ENCODE results near the gene KBTBD13.
"Not testable (repeated sequence)": the region's sequence is repeated elsewhere in the genome, so short reads cannot be mapped to it uniquely, and the experiment has no call there.

Gene KBTBD13

GRCh38 chr15:65076486-65077290 lies at the start of gene KBTBD13:
Gene KBTBD13, plus strand, starts transcription at chr15:65076746. Its CDS starts 70 bp downstream, at chr15:65076816.
- no peak for DNase-seq

DNA sequence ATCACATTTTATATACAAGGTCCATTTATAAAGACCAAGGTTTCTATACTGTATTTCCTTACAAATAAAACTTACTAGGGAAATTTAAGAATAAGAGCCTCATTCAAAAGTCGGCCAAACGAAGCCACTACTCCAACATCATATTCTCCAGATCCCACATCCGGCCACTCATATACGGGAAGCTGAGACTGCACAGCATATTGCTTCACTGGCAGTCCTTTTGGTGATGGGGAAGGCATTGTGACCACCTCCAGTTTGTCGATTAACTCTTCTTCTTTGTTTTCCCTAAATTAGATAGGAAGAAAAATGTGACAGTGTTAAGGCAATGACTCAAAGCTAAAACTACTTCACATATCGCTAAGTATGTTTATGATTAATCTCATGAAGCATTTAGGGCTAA lies 49.8 kb upstream of the KBTBD13 start:
- no peak for DNase-seq

GRCh38 chr15:65027593-65027992 lies 49.0 kb upstream of the KBTBD13 start:
- DNase-seq, result no peak

- no peak for DNase-seq
These were observed 48.2 kb upstream of the KBTBD13 start for GRCh38 chr15:65028338-65028737.

DNA sequence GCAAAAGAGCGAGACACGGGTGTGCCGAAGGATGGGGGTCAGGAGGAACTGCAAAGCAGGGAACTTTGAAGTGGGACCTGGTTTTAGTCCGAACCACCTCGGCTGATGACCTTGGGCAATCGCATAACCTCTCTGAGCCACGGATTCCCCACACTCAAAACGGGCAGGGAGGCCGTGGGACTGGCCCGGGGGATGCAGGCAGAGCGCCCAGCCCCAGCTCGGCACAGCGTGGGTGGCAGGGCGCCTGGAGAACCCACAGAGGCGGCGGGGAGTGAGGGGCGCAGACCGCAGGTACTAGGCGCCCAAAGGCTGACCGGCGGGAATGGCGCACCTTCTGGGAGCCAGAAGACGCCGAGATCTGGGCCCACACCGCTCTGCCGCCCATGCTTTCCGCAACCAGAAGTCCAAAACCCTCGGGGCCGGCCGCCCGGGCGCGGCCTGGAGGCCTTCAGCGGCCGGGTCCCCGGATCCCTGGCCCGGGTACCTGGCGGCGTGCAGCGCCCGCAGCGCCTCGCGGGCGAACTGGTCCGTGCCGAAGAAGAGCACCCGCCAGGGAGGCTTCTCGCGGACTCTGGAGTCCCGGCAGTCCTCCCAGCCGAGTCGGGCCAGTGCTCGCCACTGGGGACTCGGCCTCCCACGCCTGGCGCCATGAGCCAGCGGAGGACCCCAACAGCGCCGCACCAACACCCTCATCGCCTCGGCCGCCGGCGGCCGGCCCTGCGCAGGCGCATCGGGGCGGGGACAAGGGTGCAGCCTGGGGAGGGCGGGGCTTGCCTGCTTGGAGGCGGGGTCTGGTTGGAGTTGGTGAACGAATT lies 47.4 kb upstream of the KBTBD13 start, which contains the start of gene MTFMT:
Gene MTFMT, minus strand, starts transcription at position 719 of the 815 bp plus-strand sequence. Its CDS starts 26 bp downstream, at position 693.
- DNase-seq, result peak; percentile 16

DNA sequence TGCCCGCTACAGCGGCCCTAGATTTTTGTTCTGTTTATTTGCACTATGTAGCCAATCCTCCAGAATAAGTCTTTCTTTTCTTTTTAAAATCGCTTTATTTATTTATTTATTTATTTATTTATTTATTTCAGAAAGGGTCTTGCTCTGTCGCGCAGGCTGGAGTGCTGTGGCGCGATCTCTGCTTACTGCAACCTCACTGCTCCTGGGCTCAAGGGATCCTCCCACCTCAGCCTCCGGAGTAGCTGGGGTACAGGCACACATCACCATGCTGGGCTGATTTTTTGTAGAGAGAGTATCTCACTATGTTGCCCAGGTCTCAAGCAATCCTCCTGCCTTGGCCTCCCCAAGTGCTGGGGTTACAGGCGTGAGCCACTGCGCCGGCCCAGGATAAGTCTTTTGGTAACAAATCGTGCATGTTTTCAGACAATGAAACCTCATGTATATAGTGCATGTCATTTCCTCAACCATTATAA lies 46.8 kb upstream of the KBTBD13 start:
- DNase-seq, result no peak

- peak; percentile 77 for DNase-seq
These were observed 43.6 kb upstream of the KBTBD13 start for GRCh38 chr15:65032801-65033537.

DNA sequence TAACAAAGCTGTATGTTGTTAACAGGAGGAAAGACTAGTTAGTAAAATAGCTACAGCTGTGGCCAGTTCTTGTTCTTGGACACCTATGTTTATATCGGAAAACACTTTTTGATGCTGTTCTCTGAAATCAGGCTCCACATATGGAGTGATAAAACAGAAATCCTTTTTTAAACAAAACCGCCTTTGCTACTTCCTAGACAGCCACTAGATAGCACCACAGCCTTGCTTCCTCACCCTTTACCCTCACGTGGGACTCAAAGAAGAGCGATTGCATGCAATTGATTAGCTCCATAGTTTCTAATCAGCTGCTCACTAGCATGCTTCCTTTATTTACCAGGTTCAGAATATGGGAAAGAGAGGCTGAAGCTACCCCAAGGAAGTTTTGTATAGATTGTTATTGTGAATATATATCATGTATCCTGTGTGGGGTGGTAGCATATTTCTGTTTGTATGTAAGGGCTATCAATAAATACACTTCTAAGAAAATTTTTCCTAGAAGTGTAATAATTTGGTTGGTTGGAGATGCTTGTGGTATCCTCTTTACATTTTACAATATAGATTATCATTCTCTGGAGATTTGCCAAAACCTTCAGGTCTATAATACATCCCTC lies 42.8 kb upstream of the KBTBD13 start:
- peak; percentile 8 for DNase-seq

DNA sequence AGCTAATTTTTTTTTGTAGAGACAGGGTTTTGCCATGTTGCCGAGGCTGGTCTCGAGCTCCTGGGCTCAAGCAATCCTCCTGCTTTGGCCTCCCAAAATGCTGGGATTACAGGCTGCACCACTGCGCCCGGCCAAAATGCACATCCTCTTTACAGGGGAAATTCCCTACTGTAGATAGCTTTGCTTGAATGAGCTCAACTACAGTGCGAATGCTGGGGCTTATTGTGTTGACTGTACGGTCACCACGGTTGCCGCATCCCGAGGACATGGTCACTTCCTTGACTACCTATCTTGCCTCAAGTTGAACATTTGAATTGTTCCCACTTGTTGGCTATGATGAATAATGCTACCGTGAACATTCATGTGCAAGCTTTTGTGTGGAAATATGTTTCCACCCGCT lies 41.8 kb upstream of the KBTBD13 start:
- DNase-seq, result no peak

DNA sequence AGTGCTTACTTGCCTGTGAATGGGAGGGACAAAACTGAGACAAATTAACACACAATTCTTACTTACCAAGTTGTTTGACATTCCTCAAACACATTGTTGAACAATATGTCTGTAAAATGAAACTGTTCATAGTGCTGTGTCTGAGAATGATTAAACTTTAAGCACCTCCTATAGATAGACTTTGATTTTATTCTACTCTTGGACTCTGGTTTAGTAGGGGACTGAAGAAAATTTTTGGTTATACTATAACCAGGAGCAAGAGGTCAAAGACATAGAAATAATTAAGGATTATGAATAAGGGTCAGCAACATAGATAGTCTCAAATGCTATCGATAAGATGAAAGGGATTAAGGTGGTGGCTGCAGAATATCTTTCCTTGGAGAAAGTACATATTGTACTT lies 39.2 kb upstream of the KBTBD13 start:
- no peak for DNase-seq

DNA sequence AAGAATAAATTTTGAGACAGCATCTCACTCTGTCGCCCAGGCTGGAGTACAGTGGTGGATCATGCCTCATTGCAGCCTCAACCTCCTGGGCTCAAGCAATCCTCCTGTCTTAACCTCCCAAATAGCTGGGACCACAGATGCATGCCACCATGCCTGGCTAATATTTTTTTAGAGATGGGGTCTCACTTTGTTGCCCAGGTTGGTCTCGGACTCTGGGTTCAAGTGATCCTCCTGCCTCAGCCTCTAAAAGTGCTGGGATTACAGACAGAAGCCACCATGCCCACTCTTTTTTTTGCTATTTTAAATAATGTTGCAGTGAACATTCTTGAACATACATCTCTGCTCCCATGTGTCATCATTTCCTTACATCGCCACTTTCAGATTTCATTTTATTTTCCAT lies 38.1 kb upstream of the KBTBD13 start:
- no peak for DNase-seq

- no peak for DNase-seq
These were observed 37.7 kb upstream of the KBTBD13 start for GRCh38 chr15:65038836-65039235.

- DNase-seq, result no peak
These were observed 36.1 kb upstream of the KBTBD13 start for GRCh38 chr15:65040461-65040860.

DNA sequence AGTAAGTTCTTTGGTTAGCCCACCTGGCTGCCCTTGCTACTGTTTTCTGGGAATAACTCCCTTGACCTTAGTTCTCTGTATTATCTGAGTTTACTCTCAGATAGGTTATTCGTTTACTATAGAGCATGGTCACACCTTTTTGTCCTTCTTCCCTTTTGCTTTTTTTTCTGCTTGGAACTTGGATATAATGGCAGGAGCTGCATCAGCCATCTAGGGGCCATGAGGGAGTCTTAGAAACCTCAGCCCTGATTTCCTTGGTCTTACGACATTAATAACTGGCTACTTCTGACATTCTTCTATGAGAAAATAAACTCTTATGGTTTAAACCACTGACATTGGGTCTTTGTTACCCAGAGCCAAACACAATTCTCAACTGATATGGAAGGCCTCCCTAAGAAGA lies 34.8 kb upstream of the KBTBD13 start:
- DNase-seq, result no peak

- no peak for DNase-seq
These were observed 33.7 kb upstream of the KBTBD13 start for GRCh38 chr15:65042776-65043327.

DNA sequence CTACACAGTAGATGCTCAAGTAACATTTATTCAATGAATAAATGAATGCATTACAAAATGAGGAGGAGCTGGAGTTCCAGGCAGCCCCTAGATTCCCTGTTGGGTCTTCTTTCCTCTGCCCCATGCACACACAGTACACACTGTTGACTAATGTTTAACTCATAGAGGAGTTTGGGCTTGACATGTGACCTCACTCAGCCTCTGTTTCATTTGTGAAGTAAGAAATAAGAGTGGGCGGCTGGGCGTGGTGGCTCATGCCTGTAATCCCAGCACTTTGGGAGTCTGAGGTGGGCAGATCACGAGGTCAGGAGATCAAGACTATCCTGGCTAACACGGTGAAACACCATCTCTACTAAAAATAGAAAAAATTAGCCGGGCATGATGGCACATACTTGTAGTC lies 32.3 kb upstream of the KBTBD13 start:
- not testable (repeated sequence) for DNase-seq

GRCh38 chr15:65044724-65045481 lies 31.6 kb upstream of the KBTBD13 start, which contains the start of gene SLC51B:
Gene SLC51B, plus strand, starts transcription at chr15:65045387. Its CDS starts 4,618 bp downstream, at chr15:65050005.
- peak; percentile 88 for DNase-seq

GRCh38 chr15:65048241-65048640 lies 28.3 kb upstream of the KBTBD13 start:
- DNase-seq, result no peak

DNA sequence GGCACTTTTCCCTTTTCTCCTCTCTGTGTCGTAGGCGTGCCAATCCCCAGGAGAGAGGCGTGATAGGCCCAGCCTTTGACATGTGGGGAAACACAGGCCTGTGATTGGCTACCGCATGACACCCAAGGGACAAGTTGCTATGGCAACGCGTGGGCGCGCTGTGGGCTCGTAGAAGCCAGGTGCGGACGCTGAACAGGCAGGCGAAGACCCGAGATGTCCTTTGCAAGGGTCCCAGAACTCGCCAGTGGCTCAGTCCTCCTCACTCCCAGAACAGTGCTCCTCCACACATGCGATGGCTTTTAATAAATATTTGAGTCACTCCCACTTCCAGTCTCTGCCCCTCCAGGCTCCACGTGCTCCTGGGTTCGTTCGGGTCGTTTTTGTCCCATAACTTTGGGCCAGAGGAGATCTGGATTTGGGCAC lies 27.1 kb upstream of the KBTBD13 start:
- peak; percentile 96 for DNase-seq

- no peak for DNase-seq
These were observed 26.3 kb upstream of the KBTBD13 start for GRCh38 chr15:65050270-65050669.

GRCh38 chr15:65051266-65051665 lies 25.3 kb upstream of the KBTBD13 start:
- DNase-seq, result no peak

Measured in NCI-H524 treated with DMSO at 0.1 percent for 48 hours (cell line).